ENCODE results near the gene PSMB7.

DNA sequence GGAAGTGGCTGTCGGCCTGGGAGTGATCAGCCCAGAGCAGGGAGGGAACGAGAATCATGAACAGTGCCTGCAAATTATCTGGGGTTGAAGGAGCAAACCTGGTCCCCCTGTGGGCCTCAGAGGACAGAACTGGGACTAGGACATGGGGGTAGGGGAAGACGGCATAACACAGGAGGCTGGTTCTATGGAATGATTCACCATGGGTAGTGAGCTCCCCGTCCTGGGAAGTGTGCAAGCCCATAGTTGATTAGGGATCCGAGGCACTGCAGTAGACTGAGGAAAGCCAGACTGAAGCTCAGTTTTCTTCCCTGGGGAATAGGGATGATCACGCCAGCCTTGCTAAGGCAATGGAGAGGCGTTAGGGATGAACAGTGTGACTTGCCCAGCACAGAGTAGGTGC lies 40.6 kb upstream of the PSMB7 start:
- TF ChIP-seq, protein P1, sequence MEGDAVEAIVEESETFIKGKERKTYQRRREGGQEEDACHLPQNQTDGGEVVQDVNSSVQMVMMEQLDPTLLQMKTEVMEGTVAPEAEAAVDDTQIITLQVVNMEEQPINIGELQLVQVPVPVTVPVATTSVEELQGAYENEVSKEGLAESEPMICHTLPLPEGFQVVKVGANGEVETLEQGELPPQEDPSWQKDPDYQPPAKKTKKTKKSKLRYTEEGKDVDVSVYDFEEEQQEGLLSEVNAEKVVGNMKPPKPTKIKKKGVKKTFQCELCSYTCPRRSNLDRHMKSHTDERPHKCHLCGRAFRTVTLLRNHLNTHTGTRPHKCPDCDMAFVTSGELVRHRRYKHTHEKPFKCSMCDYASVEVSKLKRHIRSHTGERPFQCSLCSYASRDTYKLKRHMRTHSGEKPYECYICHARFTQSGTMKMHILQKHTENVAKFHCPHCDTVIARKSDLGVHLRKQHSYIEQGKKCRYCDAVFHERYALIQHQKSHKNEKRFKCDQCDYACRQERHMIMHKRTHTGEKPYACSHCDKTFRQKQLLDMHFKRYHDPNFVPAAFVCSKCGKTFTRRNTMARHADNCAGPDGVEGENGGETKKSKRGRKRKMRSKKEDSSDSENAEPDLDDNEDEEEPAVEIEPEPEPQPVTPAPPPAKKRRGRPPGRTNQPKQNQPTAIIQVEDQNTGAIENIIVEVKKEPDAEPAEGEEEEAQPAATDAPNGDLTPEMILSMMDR (conservative IDR thresholded peaks at IDR 0.05 in 1 of 2, IDR thresholded peaks at IDR 0.05 in 1 of 2; ENCODE audit: extremely low read depth in 1 of 2, insufficient read depth in 1 of 2, low read depth in 1 of 2, low read length in 2 of 2) = no peak
- TF ChIP-seq EZH2 (IDR thresholded peaks at IDR 0.05; ENCODE audit: borderline replicate concordance, low read length) = no peak

Measured in mammary epithelial cell (primary cell).